Measurements from ENCODE around the gene STUB1.
A peak's percentile ranks its signal among the peaks of the same experiment; 100 is the strongest.

The STUB1 gene

GRCh38 chr16:667780-668518 is 12.3 kb upstream of the STUB1 start, which contains the start of gene RHOT2:
TSS of gene RHOT2 (plus strand) at chr16:668132. CDS start at chr16:668200, 68 bp downstream.
- peak; percentile 90 to 98 (median 93) for DNase-seq

- no peak for DNase-seq
Measured at GRCh38 chr16:668519-669171, 11.6 kb upstream of the STUB1 start.

- DNase-seq = no peak
Measured at GRCh38 chr16:669666-670065, 10.5 kb upstream of the STUB1 start.

DNA sequence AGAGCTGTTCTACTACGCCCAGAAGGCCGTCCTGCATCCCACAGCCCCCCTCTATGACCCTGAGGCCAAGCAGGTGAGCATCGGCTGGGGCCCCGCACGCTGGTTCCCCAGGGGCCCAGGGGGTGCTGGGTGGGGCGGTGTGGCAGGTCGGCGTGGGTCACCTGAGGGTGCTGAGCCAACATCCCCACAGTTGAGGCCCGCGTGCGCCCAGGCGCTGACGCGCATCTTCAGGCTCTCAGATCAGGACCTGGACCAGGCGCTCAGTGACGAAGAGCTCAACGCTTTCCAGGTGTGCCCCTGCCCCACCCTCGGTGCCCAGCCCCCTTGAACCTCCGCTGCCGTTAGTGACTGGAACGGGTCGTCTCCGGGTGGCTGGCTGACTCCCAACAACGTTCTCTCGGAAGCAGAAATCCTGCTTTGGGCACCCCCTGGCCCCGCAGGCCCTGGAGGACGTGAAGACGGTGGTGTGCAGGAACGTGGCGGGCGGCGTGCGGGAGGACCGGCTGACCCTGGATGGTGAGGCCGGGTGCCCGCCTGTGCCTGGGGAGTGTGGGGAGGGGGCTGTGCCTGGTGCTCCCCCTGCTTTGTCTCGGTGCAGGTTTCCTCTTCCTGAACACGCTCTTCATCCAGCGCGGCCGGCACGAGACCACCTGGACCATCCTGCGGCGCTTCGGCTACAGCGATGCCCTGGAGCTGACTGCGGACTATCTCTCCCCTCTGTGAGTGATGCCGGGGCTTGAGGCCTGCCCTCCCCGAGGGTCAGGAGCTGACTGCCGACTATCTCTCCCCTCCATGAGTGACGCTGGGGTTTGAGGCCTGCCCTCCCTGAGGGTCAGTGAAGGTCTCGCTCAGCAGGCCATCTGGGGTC is 9.5 kb upstream of the STUB1 start:
- no peak for DNase-seq

- DNase-seq = no peak
Measured at GRCh38 chr16:671353-672131, 8.7 kb upstream of the STUB1 start.

- DNase-seq = no peak
Measured at GRCh38 chr16:672371-672770, 7.8 kb upstream of the STUB1 start.

DNA sequence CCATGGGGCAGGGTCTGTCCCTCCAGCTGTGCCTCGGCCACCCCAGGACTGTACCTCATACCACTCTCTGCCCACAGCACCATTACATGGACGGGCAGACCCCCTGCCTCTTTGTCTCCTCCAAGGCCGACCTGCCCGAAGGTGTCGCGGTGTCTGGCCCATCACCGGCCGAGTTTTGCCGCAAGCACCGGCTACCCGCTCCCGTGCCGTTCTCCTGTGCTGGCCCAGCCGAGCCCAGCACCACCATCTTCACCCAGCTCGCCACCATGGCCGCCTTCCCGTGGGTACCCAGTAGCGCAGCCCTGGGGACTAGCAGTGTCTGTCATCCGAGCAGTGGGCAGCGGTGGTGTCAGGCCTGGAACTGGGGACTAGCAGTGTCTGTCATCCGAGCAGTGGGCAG is 7.4 kb upstream of the STUB1 start:
- no peak for DNase-seq

DNA sequence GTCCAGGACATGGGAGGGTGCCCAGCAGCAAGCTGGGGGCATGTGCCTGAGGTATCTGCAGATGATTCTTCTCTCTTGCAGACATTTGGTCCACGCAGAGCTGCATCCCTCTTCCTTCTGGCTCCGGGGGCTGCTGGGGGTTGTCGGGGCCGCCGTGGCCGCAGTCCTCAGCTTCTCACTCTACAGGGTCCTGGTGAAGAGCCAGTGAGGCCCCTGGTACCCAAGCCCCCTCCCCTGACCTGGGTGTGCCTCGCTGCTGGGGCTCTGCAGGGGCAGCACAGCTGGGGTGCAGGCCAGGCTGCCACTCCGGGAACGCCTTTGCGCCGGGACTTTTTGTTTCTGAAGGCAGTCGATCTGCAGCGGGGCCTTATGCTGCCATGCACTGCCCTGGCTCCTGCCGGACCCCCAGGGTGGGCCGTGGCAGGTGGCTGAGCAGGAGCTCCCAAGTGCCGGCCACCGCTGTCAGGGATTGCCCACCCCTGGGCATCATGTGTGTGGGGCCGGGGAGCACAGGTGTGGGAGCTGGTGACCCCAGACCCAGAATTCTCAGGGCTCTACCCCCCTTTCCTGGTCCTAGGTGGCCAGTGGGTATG is 6.7 kb upstream of the STUB1 start:
- DNase-seq = no peak

DNA sequence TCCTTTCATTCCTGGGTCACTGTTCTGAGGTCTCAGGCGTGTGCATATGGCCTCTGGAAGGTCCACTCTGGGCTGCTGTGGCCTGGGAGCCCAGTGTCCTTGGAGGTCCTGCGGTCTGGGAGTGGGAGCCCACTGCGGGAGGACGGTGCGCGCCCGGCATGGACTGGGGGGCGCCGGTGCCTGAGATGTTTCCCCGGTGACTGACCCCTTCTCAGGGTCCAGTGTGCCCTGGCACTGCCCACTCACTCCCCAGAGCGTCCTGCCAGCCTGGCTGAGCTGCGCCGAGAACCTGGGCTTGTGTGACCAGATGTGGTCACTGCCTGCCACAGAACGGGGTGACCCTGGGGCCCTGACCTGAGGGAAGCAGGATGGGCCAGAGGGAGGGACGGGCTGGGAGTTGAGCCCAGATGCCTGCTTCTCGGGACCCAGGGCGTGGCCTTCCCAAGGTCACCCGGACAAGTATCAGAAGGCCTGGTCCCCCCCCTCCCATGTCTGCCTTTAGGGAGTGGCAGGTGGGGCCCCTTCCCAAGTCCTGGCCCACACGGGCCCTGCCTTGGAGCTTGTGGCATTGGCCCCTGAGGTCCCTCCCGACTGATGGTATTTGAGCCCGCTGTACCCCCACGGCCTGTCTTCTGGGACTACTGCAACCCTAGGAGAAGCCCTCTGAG is 5.9 kb upstream of the STUB1 start:
- DNase-seq = no peak

GRCh38 chr16:674968-675883 is 5.0 kb upstream of the STUB1 start, which contains the start of gene RHBDL1:
TSS of gene RHBDL1 (plus strand) at chr16:675671. CDS start at chr16:675791, 120 bp downstream.
- no peak for DNase-seq

- DNase-seq = no peak
Measured at GRCh38 chr16:675884-676564, 4.2 kb upstream of the STUB1 start.

DNA sequence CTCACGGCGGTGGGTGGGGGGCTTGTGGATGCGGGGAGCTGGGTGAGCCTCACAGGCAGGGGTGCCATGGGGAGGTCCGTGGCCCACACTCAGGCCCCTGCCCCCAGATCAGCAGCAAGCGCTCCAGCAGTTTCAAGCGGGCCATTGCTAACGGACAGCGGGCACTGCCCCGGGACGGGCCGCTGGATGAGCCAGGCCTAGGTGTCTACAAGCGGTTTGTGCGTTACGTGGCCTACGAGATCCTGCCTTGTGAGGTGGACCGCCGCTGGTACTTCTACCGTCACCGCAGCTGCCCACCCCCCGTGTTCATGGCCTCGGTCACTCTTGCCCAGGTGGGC is 3.7 kb upstream of the STUB1 start:
- DNase-seq = peak in 1 of 3 experiments; percentile 46

DNA sequence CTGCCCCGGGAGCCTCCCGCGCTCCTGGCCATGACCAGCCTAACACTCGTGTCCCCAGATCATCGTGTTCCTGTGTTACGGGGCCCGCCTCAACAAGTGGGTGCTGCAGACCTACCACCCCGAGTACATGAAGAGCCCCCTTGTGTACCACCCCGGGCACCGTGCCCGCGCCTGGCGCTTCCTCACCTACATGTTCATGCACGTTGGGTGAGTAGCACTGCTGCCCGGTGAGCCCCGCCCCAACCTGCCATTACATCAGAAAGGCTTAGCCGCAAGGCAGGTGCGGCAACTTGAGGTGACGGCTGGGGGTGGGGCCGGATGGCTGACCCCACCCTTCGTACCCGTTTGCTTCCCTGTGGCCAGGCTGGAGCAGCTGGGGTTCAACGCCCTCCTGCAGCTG is 3.3 kb upstream of the STUB1 start:
- DNase-seq = peak; percentile 87 to 94 (median 89)

GRCh38 chr16:677316-678190 is 2.7 kb upstream of the STUB1 start:
- DNase-seq = peak; percentile 83 to 89 (median 87)

DNA sequence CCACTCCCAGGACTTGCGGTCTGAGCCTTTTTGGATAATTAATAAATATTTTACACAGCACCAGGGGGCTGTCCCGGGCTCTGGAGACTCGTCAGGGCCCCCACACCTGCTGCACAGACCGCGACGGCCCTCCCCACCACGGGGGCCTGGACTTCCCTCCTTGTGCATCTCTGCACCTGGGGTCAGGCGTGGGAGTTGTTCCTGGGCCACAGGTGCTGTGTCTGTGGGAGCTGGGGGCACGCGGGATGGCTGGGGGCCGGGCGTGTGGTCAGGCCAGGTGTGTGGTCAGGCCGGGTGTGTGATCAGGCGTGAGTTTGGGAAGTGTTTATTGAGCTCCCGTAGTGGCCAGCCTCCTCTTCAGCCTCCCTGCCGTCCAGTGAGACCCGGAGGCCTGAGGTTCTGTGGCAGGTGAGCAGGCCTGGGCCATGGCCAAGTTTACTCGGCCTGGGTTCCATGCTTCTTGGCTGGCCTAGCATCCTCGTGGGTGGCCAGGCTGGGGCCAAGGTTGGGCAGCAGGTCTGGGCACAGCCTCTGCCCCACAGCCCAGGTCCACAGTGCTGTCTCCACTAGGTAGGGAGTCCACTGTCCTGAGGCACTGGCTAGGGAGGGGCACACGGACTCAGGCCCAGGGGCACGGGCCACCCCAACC is 1.9 kb upstream of the STUB1 start:
- no peak for DNase-seq

GRCh38 chr16:678858-679813 is 1.1 kb upstream of the STUB1 start:
- peak; percentile 78 to 86 (median 80) for DNase-seq

DNA sequence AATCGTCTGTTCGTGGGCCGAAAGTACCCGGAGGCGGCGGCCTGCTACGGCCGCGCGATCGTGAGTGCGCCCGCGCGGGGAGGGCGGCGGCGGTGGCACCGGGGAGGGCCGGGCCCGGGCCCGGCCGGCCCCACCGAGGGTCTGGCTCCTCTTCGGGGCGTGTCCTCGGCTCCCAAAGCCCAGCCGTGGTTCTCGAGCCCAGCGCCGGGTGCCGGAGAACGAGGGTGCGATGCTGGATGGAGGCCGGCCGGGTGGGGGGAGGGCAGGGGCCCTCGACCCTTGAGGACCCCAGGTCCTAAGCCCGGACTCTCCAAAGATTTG is 375 bp downstream of the STUB1 start:
- no peak for DNase-seq
